BE2C (cell line): Measurements from ENCODE around the gene EPHA10.

Experiments used
- DNase-seq: peaks from one replicate; pipeline ENCODE4 v3.0.0-alpha.2; 2020
- H3K27me3 ChIP-seq: fragments of 250-450 bp; sonication (Bioruptor Pico); 2 replicates; pipeline ENCODE4 v1.5.1; 2020; ENCODE audit warnings: mild to moderate bottlenecking
- H3K36me3 ChIP-seq: fragments of 250-450 bp; sonication (Bioruptor Pico); 2 replicates; pipeline ENCODE4 v1.5.1; 2020; ENCODE audit warnings: mild to moderate bottlenecking
- H3K4me1 ChIP-seq: fragments of 250-450 bp; sonication (Bioruptor Pico); 2 replicates; pipeline ENCODE4 v1.5.1; 2020
- H3K4me3 ChIP-seq: 2 replicates; pipeline ENCODE4 v1.5.1; 2011; ENCODE audit warnings: low read depth, low read length
- H3K9me3 ChIP-seq: fragments of 250-450 bp; sonication (Bioruptor Pico); 2 replicates; pipeline ENCODE4 v1.5.1; 2020
- CTCF ChIP-seq: IDR thresholded peaks from 2 replicates; pipeline ENCODE4 v1.5.1; 2012; ENCODE audit warnings: mild to moderate bottlenecking, low read depth, low read length

EPHA10 gene

GRCh38 chr1:37672136-37672870 is 92.6 kb downstream of the EPHA10 start:
- no peak overlapping the region for H3K4me3 ChIP-seq
- no peaks in the 10 kb centered on the region for H3K9me3 ChIP-seq
- no peaks in the 10 kb centered on the region for H3K27me3 ChIP-seq
- no peak for DNase-seq
- TF ChIP-seq CTCF, result no peak
- H3K36me3 ChIP-seq, result no peaks in the 10 kb centered on the region
- peaks cover 1% of the 10 kb centered on the region for H3K4me1 ChIP-seq

- TF ChIP-seq CTCF, result no peak
- DNase-seq, result no peak
- no peaks in the 10 kb centered on the region for H3K9me3 ChIP-seq
- no peaks in the 10 kb centered on the region for H3K27me3 ChIP-seq
- no peaks in the 10 kb centered on the region for H3K36me3 ChIP-seq
- H3K4me3 ChIP-seq, result no peak overlapping the region
- peaks cover 8% of the 10 kb centered on the region for H3K4me1 ChIP-seq
These were observed 93.7 kb downstream of the EPHA10 start for GRCh38 chr1:37671261-37671660.

GRCh38 chr1:37670133-37670532 is 94.8 kb downstream of the EPHA10 start:
- Histone ChIP-seq H3K27me3 (no peaks in the 10 kb centered on the region), H3K9me3 (no peaks in the 10 kb centered on the region), H3K36me3 (no peaks in the 10 kb centered on the region), H3K4me3 (no peak overlapping the region), H3K4me1 (peaks cover 8% of the 10 kb centered on the region)
- no peak for TF ChIP-seq CTCF
- no peak for DNase-seq

- no peaks in the 10 kb centered on the region for H3K36me3 ChIP-seq
- no peaks in the 10 kb centered on the region for H3K9me3 ChIP-seq
- no peaks in the 10 kb centered on the region for H3K27me3 ChIP-seq
- DNase-seq, result peak; percentile 44
- peaks cover 15% of the 10 kb centered on the region for H3K4me1 ChIP-seq
- no peak for TF ChIP-seq CTCF
- H3K4me3 ChIP-seq, result no peak overlapping the region
These were observed 97.8 kb downstream of the EPHA10 start for GRCh38 chr1:37667023-37667671.

GRCh38 chr1:37666241-37666867 is 98.6 kb downstream of the EPHA10 start:
- DNase-seq, result no peak

More at GRCh38 chr1:37666241-37666867, 98.6 kb downstream of the EPHA10 start:
- peaks cover 15% of the 10 kb centered on the region for H3K4me1 ChIP-seq
- no peaks in the 10 kb centered on the region for H3K36me3 ChIP-seq
- H3K9me3 ChIP-seq, result no peaks in the 10 kb centered on the region
- TF ChIP-seq CTCF, result no peak
- H3K4me3 ChIP-seq, result no peak overlapping the region
- no peaks in the 10 kb centered on the region for H3K27me3 ChIP-seq
